K562 (cell line): ENCODE data around the gene ZNF691. TPM values are rescaled to one million over a fixed set of nuclear protein-coding genes. Genes with fewer than 3 reads are reported as not detected.
A peak's percentile ranks its signal among the peaks of the same experiment; 100 is the strongest.

Experiments used
- BCL6 ChIP-seq: fragments of 250-450 bp; sonication (Bioruptor Pico); IDR thresholded peaks from 2 replicates; pipeline ENCODE4 v1.4.0; 2020
- CBFA2T3 ChIP-seq: fragments of 450-650 bp; IDR thresholded peaks from 2 replicates; pipeline ENCODE4 v1.6.1; 2017
- NFRKB ChIP-seq: fragments of 450-650 bp; IDR thresholded peaks from 2 replicates; pipeline ENCODE4 v1.6.1; 2016; ENCODE audit warnings: low read depth
- NR3C1 ChIP-seq: sonication (generic); formaldehyde crosslinking; IDR thresholded peaks from 2 replicates; pipeline ENCODE4 v1.8.1; 2022; ENCODE audit warnings: missing genetic modification reagents
- PHF20 ChIP-seq: fragments of 450-650 bp; IDR thresholded peaks from 2 replicates; pipeline ENCODE4 v1.6.1; 2018; ENCODE audit not compliant: partially characterized antibody
- RBBP5 ChIP-seq: fragments of 200-600 bp; sonication (generic); IDR thresholded peaks from 2 replicates; pipeline ENCODE4 v1.6.1; 2012; ENCODE audit warnings: borderline replicate concordance, mild to moderate bottlenecking, low read length, control low read depth, inconsistent platforms; ENCODE audit not compliant: insufficient read depth, poor library complexity, severe bottlenecking
- SIN3A ChIP-seq, 2 experiments: fragments of 150-350 bp in 1 of 2; IDR thresholded peaks; 2 replicates each; pipeline ENCODE4 v1.6.1; 2011 to 2016; ENCODE audit warnings: borderline replicate concordance in 2 of 2, low read depth in 2 of 2, low read length in 2 of 2, mild to moderate bottlenecking in 2 of 2, moderate library complexity in 2 of 2; ENCODE audit not compliant: control insufficient read depth in 1 of 2
- SNIP1 ChIP-seq: fragments of 450-650 bp; IDR thresholded peaks from 2 replicates; pipeline ENCODE4 v1.7.1; 2017; ENCODE audit warnings: low read depth, mild to moderate bottlenecking
- TRIM24 ChIP-seq, 2 experiments: fragments of 450-650 bp; IDR thresholded peaks; 2 replicates each; pipeline ENCODE4 v1.6.1; 2016
- ZBTB1 ChIP-seq: sonication (generic); formaldehyde crosslinking; IDR thresholded peaks from 2 replicates; pipeline ENCODE4 v1.8.1; 2023; ENCODE audit warnings: missing genetic modification reagents, low read depth, mild to moderate bottlenecking, borderline replicate concordance
- ZNF174 ChIP-seq: fragments of 250-450 bp; sonication (Bioruptor Pico); IDR thresholded peaks from 2 replicates; pipeline ENCODE4 v1.4.0; 2020; ENCODE audit warnings: mild to moderate bottlenecking
- ZNF239 ChIP-seq: fragments of 250-450 bp; sonication (Bioruptor Pico); IDR thresholded peaks from 2 replicates; pipeline ENCODE4 v1.4.0; 2020; ENCODE audit warnings: mild to moderate bottlenecking
- ZNF507 ChIP-seq: conservative IDR thresholded peaks from 2 replicates; pipeline ENCODE4 v1.6.1; 2017; ENCODE audit warnings: missing genetic modification characterization, missing compliant biosample characterization
- polyA plus RNA-seq, 8 experiments: library from polyadenylated mRNA; depleted of rRNA in 4 of 8; stranded (reverse) in 5 of 8; unstranded in 3 of 8; fragments of >200 nt; fragmentation: Nextera tagmentation in 2 of 8; fragmentation: Illumina TruSeq in 1 of 8; extraction: Ambion mirVana in 2 of 8; extraction: Trizol in 1 of 8; gene quantifications; 2 replicates each; pipeline versions ENCODE4 v1.2.1 to v1.2.3, GENCODE V29; 2011 to 2014; ENCODE audit warnings: inconsistent platforms in 1 of 8, missing spikeins in 1 of 8
- total RNA-seq, 7 experiments: library from RNA; depleted of rRNA in 6 of 7; stranded (reverse); fragments of >200 nt in 6 of 7; fragmentation: Illumina TruSeq in 2 of 7; extraction: Trizol in 2 of 7; gene quantifications; 2 replicates each; pipeline versions ENCODE4 v1.2.1 to v1.2.3, GENCODE V29; 2011 to 2021; ENCODE audit warnings: low replicate concordance in 1 of 7
- TF ChIP-seq, protein P1 (sequence below): fragments of 450-650 bp; IDR thresholded peaks from 2 replicates; pipeline ENCODE4 v1.6.1; 2014; ENCODE audit warnings: low read depth, mild to moderate bottlenecking, moderate library complexity, borderline replicate concordance
- TF ChIP-seq, protein P2 (sequence below): fragments of 450-650 bp; IDR thresholded peaks from 2 replicates; pipeline ENCODE4 v1.6.1; 2017; ENCODE audit warnings: antibody characterized with exemption, mild to moderate bottlenecking
- TF ChIP-seq, protein P3 (sequence below): fragments of 150-350 bp; conservative IDR thresholded peaks from 2 replicates; pipeline ENCODE4 v1.6.1; 2014; ENCODE audit warnings: low read length
- TF ChIP-seq, protein P4 (sequence below): fragments of 450-650 bp; IDR thresholded peaks from 2 replicates; pipeline ENCODE4 v1.6.1; 2016; ENCODE audit warnings: missing biosample characterization, missing genetic modification characterization

Gene ZNF691
- total and polyA plus RNA-seq, 9 of the 15 experiments (the other 6 are each of a cell fraction or from before 2014, with no cell fraction given): 10.7 to 30.4 (median 14.8) TPM

DNA sequence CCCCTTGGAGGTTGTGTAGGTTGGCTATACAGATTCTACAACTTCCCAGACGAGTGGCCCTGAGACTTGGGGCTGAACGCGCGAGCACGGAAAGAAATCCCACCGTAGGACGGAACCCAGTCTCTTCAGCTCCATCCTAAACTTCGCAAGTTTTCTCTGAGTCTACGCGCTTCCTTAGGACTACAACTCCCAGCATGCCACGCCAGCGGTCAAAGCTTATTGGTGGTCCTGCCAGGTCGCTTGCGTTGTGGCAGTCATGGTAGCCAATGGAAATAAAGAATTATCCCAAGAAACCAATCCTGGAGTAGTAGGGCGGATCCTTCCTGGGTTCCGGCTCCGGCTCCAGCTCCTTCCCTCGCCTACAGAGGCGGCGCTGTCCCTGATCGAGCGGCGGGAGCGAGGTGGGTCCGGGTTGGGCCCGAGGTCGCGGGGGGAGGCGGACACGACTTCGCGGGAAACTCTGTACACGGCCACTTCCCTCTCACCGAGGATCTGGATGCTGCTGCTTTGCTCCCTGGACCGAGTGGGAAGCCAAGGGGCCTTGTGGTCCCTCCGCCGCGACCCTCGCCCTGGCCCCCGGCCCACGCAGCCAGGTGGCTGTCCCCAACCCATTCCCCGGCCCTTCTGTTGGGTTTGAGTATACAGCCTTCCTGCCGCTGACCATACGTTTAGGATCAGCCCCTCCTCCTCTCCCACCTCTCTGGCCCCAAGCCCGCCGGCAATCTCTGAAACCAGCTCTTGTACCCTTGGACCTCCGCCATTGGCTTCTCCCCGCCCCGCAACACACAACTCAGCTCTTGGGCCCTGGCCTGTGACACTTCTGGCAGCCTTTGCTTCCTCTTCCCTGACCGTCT, at the start of gene ZNF691 (continued):
- TF ChIP-seq SIN3A (IDR thresholded peaks at IDR 0.05; ENCODE audit: borderline replicate concordance in 2 of 2, control insufficient read depth in 1 of 2, low read depth in 2 of 2, low read length in 2 of 2): peak; percentile 60 to 66; a peak in 2 of 4 replicates
- no peak for TF ChIP-seq ZNF239 (CRISPR knock-in tag)
- TF ChIP-seq ZNF174 (CRISPR knock-in tag): no peak
- no peak for TF ChIP-seq SNIP1
- TF ChIP-seq, protein P1, sequence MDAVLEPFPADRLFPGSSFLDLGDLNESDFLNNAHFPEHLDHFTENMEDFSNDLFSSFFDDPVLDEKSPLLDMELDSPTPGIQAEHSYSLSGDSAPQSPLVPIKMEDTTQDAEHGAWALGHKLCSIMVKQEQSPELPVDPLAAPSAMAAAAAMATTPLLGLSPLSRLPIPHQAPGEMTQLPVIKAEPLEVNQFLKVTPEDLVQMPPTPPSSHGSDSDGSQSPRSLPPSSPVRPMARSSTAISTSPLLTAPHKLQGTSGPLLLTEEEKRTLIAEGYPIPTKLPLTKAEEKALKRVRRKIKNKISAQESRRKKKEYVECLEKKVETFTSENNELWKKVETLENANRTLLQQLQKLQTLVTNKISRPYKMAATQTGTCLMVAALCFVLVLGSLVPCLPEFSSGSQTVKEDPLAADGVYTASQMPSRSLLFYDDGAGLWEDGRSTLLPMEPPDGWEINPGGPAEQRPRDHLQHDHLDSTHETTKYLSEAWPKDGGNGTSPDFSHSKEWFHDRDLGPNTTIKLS: peak; percentile 95
- TF ChIP-seq RBBP5: peak; percentile 26
- TF ChIP-seq, protein P2, sequence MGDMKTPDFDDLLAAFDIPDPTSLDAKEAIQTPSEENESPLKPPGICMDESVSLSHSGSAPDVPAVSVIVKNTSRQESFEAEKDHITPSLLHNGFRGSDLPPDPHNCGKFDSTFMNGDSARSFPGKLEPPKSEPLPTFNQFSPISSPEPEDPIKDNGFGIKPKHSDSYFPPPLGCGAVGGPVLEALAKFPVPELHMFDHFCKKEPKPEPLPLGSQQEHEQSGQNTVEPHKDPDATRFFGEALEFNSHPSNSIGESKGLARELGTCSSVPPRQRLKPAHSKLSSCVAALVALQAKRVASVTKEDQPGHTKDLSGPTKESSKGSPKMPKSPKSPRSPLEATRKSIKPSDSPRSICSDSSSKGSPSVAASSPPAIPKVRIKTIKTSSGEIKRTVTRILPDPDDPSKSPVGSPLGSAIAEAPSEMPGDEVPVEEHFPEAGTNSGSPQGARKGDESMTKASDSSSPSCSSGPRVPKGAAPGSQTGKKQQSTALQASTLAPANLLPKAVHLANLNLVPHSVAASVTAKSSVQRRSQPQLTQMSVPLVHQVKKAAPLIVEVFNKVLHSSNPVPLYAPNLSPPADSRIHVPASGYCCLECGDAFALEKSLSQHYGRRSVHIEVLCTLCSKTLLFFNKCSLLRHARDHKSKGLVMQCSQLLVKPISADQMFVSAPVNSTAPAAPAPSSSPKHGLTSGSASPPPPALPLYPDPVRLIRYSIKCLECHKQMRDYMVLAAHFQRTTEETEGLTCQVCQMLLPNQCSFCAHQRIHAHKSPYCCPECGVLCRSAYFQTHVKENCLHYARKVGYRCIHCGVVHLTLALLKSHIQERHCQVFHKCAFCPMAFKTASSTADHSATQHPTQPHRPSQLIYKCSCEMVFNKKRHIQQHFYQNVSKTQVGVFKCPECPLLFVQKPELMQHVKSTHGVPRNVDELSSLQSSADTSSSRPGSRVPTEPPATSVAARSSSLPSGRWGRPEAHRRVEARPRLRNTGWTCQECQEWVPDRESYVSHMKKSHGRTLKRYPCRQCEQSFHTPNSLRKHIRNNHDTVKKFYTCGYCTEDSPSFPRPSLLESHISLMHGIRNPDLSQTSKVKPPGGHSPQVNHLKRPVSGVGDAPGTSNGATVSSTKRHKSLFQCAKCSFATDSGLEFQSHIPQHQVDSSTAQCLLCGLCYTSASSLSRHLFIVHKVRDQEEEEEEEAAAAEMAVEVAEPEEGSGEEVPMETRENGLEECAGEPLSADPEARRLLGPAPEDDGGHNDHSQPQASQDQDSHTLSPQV: no peak
- no peak for TF ChIP-seq ZNF507 (tag)
- TF ChIP-seq, protein P3, sequence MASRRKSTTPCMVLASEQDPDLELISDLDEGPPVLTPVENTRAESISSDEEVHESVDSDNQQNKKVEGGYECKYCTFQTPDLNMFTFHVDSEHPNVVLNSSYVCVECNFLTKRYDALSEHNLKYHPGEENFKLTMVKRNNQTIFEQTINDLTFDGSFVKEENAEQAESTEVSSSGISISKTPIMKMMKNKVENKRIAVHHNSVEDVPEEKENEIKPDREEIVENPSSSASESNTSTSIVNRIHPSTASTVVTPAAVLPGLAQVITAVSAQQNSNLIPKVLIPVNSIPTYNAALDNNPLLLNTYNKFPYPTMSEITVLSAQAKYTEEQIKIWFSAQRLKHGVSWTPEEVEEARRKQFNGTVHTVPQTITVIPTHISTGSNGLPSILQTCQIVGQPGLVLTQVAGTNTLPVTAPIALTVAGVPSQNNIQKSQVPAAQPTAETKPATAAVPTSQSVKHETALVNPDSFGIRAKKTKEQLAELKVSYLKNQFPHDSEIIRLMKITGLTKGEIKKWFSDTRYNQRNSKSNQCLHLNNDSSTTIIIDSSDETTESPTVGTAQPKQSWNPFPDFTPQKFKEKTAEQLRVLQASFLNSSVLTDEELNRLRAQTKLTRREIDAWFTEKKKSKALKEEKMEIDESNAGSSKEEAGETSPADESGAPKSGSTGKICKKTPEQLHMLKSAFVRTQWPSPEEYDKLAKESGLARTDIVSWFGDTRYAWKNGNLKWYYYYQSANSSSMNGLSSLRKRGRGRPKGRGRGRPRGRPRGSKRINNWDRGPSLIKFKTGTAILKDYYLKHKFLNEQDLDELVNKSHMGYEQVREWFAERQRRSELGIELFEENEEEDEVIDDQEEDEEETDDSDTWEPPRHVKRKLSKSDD: 0 out of 2 replicates have a peak, but pooled peaks have one; percentile 16
- peak; percentile 68 for TF ChIP-seq PHF20
- TF ChIP-seq NFRKB: peak; percentile 72
- TF ChIP-seq ZBTB1 (CRISPR knock-in tag): no peak
- no peak for TF ChIP-seq NR3C1 (CRISPR knock-in tag)
- no peak for TF ChIP-seq BCL6 (CRISPR knock-in tag)
- peak; percentile 8 to 10; a peak in 1 of 4 replicates for TF ChIP-seq TRIM24 (IDR thresholded peaks at IDR 0.05)
- no peak; the same call in 1 of the 2 replicates for TF ChIP-seq CBFA2T3
- TF ChIP-seq, protein P4, sequence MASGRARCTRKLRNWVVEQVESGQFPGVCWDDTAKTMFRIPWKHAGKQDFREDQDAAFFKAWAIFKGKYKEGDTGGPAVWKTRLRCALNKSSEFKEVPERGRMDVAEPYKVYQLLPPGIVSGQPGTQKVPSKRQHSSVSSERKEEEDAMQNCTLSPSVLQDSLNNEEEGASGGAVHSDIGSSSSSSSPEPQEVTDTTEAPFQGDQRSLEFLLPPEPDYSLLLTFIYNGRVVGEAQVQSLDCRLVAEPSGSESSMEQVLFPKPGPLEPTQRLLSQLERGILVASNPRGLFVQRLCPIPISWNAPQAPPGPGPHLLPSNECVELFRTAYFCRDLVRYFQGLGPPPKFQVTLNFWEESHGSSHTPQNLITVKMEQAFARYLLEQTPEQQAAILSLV (tag): no peak
